Measurements from ENCODE around the gene TEX36.
"Not testable (repeated sequence)": the region's sequence is repeated elsewhere in the genome, so short reads cannot be mapped to it uniquely, and the experiment has no call there.

The TEX36 gene

DNA sequence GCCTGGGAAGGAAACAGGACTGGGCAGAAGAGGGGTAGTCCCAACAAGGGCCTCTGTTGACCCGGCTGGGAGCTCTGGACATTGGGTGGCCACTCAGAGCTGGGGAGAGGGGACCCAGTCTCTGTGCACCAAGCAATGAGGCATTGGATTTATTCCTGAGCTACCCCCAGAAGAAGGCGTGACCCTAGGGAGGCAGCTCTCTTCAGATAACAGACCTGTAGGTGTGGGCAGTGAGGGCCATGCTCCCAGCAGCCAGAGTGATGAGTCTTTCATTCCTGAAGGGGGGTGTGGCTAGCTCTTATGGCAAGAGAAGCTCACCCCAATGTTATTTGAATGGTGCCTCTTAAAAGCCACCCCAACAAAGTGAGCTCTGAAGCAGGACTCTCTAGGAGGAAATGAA is 20.4 kb downstream of the TEX36 start:
- no peaks in the 10 kb centered on the region for H3K36me3 ChIP-seq (ENCODE audit: control insufficient read depth, insufficient read depth, low read length)
- H3K27me3 ChIP-seq (replicated peaks; ENCODE audit: control insufficient read depth, insufficient read depth, low read length, poor library complexity, severe bottlenecking), result no peaks in the 10 kb centered on the region
- no peak for DNase-seq
- H3K9me3 ChIP-seq (ENCODE audit: control insufficient read depth, low read length), result no peaks in the 10 kb centered on the region
- no peaks in the 10 kb centered on the region for H3K4me1 ChIP-seq (ENCODE audit: control insufficient read depth, insufficient read depth, low read length, poor library complexity, severe bottlenecking)
- no peak overlapping the region for H3K27ac ChIP-seq (ENCODE audit: insufficient read depth, low read length, poor library complexity, severe bottlenecking)
- no peak overlapping the region for H3K4me3 ChIP-seq (ENCODE audit: insufficient read depth, low read depth, low read length, poor library complexity, severe bottlenecking)

GRCh38 chr10:125661941-125662515 is 20.9 kb downstream of the TEX36 start:
- no peaks in the 10 kb centered on the region for H3K36me3 ChIP-seq (ENCODE audit: control insufficient read depth, insufficient read depth, low read length)
- no peak overlapping the region for H3K27ac ChIP-seq (ENCODE audit: insufficient read depth, low read length, poor library complexity, severe bottlenecking)
- H3K9me3 ChIP-seq (ENCODE audit: control insufficient read depth, low read length), result no peaks in the 10 kb centered on the region
- H3K4me1 ChIP-seq (ENCODE audit: control insufficient read depth, insufficient read depth, low read length, poor library complexity, severe bottlenecking), result no peaks in the 10 kb centered on the region
- H3K4me3 ChIP-seq (ENCODE audit: insufficient read depth, low read depth, low read length, poor library complexity, severe bottlenecking), result no peak overlapping the region
- DNase-seq, result no peak
- no peaks in the 10 kb centered on the region for H3K27me3 ChIP-seq (replicated peaks; ENCODE audit: control insufficient read depth, insufficient read depth, low read length, poor library complexity, severe bottlenecking)

- Histone ChIP-seq H3K4me3 (ENCODE audit: insufficient read depth, low read depth, low read length, poor library complexity, severe bottlenecking) (no peak overlapping the region), H3K27me3 (replicated peaks; ENCODE audit: control insufficient read depth, insufficient read depth, low read length, poor library complexity, severe bottlenecking) (peaks cover 3% of the 10 kb centered on the region), H3K4me1 (ENCODE audit: control insufficient read depth, insufficient read depth, low read length, poor library complexity, severe bottlenecking) (no peaks in the 10 kb centered on the region), H3K27ac (ENCODE audit: insufficient read depth, low read length, poor library complexity, severe bottlenecking) (no peak overlapping the region), H3K9me3 (ENCODE audit: control insufficient read depth, low read length) (no peaks in the 10 kb centered on the region), H3K36me3 (ENCODE audit: control insufficient read depth, insufficient read depth, low read length) (no peaks in the 10 kb centered on the region)
- DNase-seq, result no peak
Observed at GRCh38 chr10:125661431-125661940, 21.5 kb downstream of the TEX36 start.

- Histone ChIP-seq H3K27me3 (replicated peaks; ENCODE audit: control insufficient read depth, insufficient read depth, low read length, poor library complexity, severe bottlenecking) (peaks cover 3% of the 10 kb centered on the region), H3K4me3 (ENCODE audit: insufficient read depth, low read depth, low read length, poor library complexity, severe bottlenecking) (no peak overlapping the region), H3K36me3 (ENCODE audit: control insufficient read depth, insufficient read depth, low read length) (no peaks in the 10 kb centered on the region), H3K4me1 (ENCODE audit: control insufficient read depth, insufficient read depth, low read length, poor library complexity, severe bottlenecking) (no peaks in the 10 kb centered on the region), H3K27ac (ENCODE audit: insufficient read depth, low read length, poor library complexity, severe bottlenecking) (no peak overlapping the region), H3K9me3 (ENCODE audit: control insufficient read depth, low read length) (no peaks in the 10 kb centered on the region)
- no peak for DNase-seq
Observed at GRCh38 chr10:125659071-125659470, 23.9 kb downstream of the TEX36 start.

DNA sequence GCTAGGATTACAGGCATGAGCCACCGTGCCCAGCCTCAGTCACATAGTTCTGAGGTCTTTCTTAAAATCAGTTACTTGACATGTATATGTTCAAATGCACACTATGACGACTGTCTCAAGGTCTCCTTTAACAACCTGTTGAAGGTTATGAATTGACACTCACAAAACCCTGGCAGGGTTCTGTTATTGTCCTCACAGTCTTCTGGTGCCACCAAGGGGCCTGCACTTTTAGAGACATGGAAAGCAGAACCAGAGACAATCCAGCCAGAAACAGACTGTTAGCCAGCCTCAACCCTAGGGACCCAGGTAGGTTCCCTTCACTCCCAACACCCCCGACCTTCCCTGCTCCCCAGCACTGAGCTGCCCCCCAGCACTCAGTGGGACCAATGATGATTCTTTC is 26.4 kb downstream of the TEX36 start:
- Histone ChIP-seq H3K27ac (ENCODE audit: insufficient read depth, low read length, poor library complexity, severe bottlenecking) (no peak overlapping the region), H3K36me3 (ENCODE audit: control insufficient read depth, insufficient read depth, low read length) (no peaks in the 10 kb centered on the region), H3K9me3 (ENCODE audit: control insufficient read depth, low read length) (no peaks in the 10 kb centered on the region), H3K27me3 (replicated peaks; ENCODE audit: control insufficient read depth, insufficient read depth, low read length, poor library complexity, severe bottlenecking) (peaks cover 3% of the 10 kb centered on the region), H3K4me3 (ENCODE audit: insufficient read depth, low read depth, low read length, poor library complexity, severe bottlenecking) (no peak overlapping the region), H3K4me1 (ENCODE audit: control insufficient read depth, insufficient read depth, low read length, poor library complexity, severe bottlenecking) (no peaks in the 10 kb centered on the region)
- DNase-seq, result no peak

GRCh38 chr10:125653113-125653512 is 29.9 kb downstream of the TEX36 start:
- not testable (repeated sequence) for H3K27ac ChIP-seq (ENCODE audit: insufficient read depth, low read length, poor library complexity, severe bottlenecking); H3K4me3 ChIP-seq (ENCODE audit: insufficient read depth, low read depth, low read length, poor library complexity, severe bottlenecking); H3K9me3 ChIP-seq (ENCODE audit: control insufficient read depth, low read length); H3K27me3 ChIP-seq (replicated peaks; ENCODE audit: control insufficient read depth, insufficient read depth, low read length, poor library complexity, severe bottlenecking); DNase-seq; H3K4me1 ChIP-seq (ENCODE audit: control insufficient read depth, insufficient read depth, low read length, poor library complexity, severe bottlenecking); H3K36me3 ChIP-seq (ENCODE audit: control insufficient read depth, insufficient read depth, low read length)

GRCh38 chr10:125646311-125646710 is 36.7 kb downstream of the TEX36 start:
- no peaks in the 10 kb centered on the region for H3K9me3 ChIP-seq (ENCODE audit: control insufficient read depth, low read length)
- no peak for DNase-seq
- H3K4me3 ChIP-seq (ENCODE audit: insufficient read depth, low read depth, low read length, poor library complexity, severe bottlenecking), result no peak overlapping the region
- no peaks in the 10 kb centered on the region for H3K36me3 ChIP-seq (ENCODE audit: control insufficient read depth, insufficient read depth, low read length)
- no peak overlapping the region for H3K27ac ChIP-seq (ENCODE audit: insufficient read depth, low read length, poor library complexity, severe bottlenecking)
- peaks cover 1% of the 10 kb centered on the region for H3K27me3 ChIP-seq (replicated peaks; ENCODE audit: control insufficient read depth, insufficient read depth, low read length, poor library complexity, severe bottlenecking)
- H3K4me1 ChIP-seq (ENCODE audit: control insufficient read depth, insufficient read depth, low read length, poor library complexity, severe bottlenecking), result no peaks in the 10 kb centered on the region

GRCh38 chr10:125641398-125641797 is 41.6 kb downstream of the TEX36 start:
- DNase-seq, result no peak
- Histone ChIP-seq H3K27me3 (replicated peaks; ENCODE audit: control insufficient read depth, insufficient read depth, low read length, poor library complexity, severe bottlenecking) (peaks cover 3% of the 10 kb centered on the region), H3K9me3 (ENCODE audit: control insufficient read depth, low read length) (no peaks in the 10 kb centered on the region), H3K4me1 (ENCODE audit: control insufficient read depth, insufficient read depth, low read length, poor library complexity, severe bottlenecking) (no peaks in the 10 kb centered on the region), H3K36me3 (ENCODE audit: control insufficient read depth, insufficient read depth, low read length) (no peaks in the 10 kb centered on the region), H3K27ac (ENCODE audit: insufficient read depth, low read length, poor library complexity, severe bottlenecking) (no peak overlapping the region), H3K4me3 (ENCODE audit: insufficient read depth, low read depth, low read length, poor library complexity, severe bottlenecking) (no peak overlapping the region)

GRCh38 chr10:125640653-125641052 is 42.3 kb downstream of the TEX36 start:
- H3K36me3 ChIP-seq (ENCODE audit: control insufficient read depth, insufficient read depth, low read length), result no peaks in the 10 kb centered on the region
- H3K9me3 ChIP-seq (ENCODE audit: control insufficient read depth, low read length), result no peaks in the 10 kb centered on the region
- no peak for DNase-seq
- H3K4me3 ChIP-seq (ENCODE audit: insufficient read depth, low read depth, low read length, poor library complexity, severe bottlenecking), result no peak overlapping the region
- H3K4me1 ChIP-seq (ENCODE audit: control insufficient read depth, insufficient read depth, low read length, poor library complexity, severe bottlenecking), result no peaks in the 10 kb centered on the region
- peaks cover 3% of the 10 kb centered on the region for H3K27me3 ChIP-seq (replicated peaks; ENCODE audit: control insufficient read depth, insufficient read depth, low read length, poor library complexity, severe bottlenecking)
- H3K27ac ChIP-seq (ENCODE audit: insufficient read depth, low read length, poor library complexity, severe bottlenecking), result no peak overlapping the region

GRCh38 chr10:125639846-125640245 is 43.1 kb downstream of the TEX36 start:
- H3K27me3 ChIP-seq (replicated peaks; ENCODE audit: control insufficient read depth, insufficient read depth, low read length, poor library complexity, severe bottlenecking), result peaks cover 3% of the 10 kb centered on the region
- no peaks in the 10 kb centered on the region for H3K4me1 ChIP-seq (ENCODE audit: control insufficient read depth, insufficient read depth, low read length, poor library complexity, severe bottlenecking)
- no peak overlapping the region for H3K27ac ChIP-seq (ENCODE audit: insufficient read depth, low read length, poor library complexity, severe bottlenecking)
- no peak overlapping the region for H3K4me3 ChIP-seq (ENCODE audit: insufficient read depth, low read depth, low read length, poor library complexity, severe bottlenecking)
- H3K9me3 ChIP-seq (ENCODE audit: control insufficient read depth, low read length), result no peaks in the 10 kb centered on the region
- DNase-seq, result no peak
- no peaks in the 10 kb centered on the region for H3K36me3 ChIP-seq (ENCODE audit: control insufficient read depth, insufficient read depth, low read length)

Data from effector memory CD4-positive, alpha-beta T cell (primary cell).